Effector memory CD8-positive, alpha-beta T cell (primary cell): ENCODE results near the gene ANO2.

Experiments used
- ATAC-seq: fragments of 150-1000 bp; cut with Tn5 transposase; replicated peaks from 2 replicates; pipeline ENCODE4 v1.10.0; 2021; ENCODE audit warnings: mild to moderate bottlenecking, moderate library complexity
- DNase-seq, 3 experiments: peaks; one replicate each; pipeline ENCODE4 v3.0.0; 2021
- H3K27ac Mint-ChIP-seq, 2 donors: one replicate each; pipeline ENCODE4 v1.8.0; 2022; ENCODE audit warnings: mild to moderate bottlenecking in 2 of 2, mixed read lengths in 2 of 2, moderate library complexity in 2 of 2
- H3K27me3 Mint-ChIP-seq, 2 donors: one replicate each; pipeline ENCODE4 v1.8.0; 2022; ENCODE audit warnings: mixed read lengths in 2 of 2
- H3K36me3 Mint-ChIP-seq: one replicate; pipeline ENCODE4 v1.8.0; 2022; ENCODE audit warnings: mild to moderate bottlenecking, moderate library complexity, mixed read lengths; ENCODE audit not compliant: insufficient read depth
- H3K4me1 Mint-ChIP-seq, 2 donors: one replicate each; pipeline ENCODE4 v1.8.0; 2022; ENCODE audit warnings: low read depth in 2 of 2, mixed read lengths in 2 of 2
- H3K4me3 Mint-ChIP-seq, 2 donors: one replicate each; pipeline ENCODE4 v1.8.0; 2022; ENCODE audit warnings: mild to moderate bottlenecking in 2 of 2, mixed read lengths in 2 of 2, moderate library complexity in 2 of 2
- H3K9me3 Mint-ChIP-seq, 2 donors: one replicate each; pipeline ENCODE4 v1.8.0; 2022; ENCODE audit warnings: mixed read lengths in 2 of 2

The ANO2 gene

GRCh38 chr12:5778821-5779220, 166.2 kb downstream of the ANO2 start:
- Mint-ChIP-seq H3K27ac (no peak overlapping the region), H3K9me3 (no peaks in the 10 kb centered on the region), H3K4me3 (no peak overlapping the region), H3K4me1 (no peaks in the 10 kb centered on the region), H3K27me3 (peaks cover 31 to 37% of the 10 kb centered on the region in 2 donors), H3K36me3 (no peaks in the 10 kb centered on the region)
- no peak for DNase-seq
- ATAC-seq = no peak

GRCh38 chr12:5777451-5777850, 167.6 kb downstream of the ANO2 start:
- no peaks in the 10 kb centered on the region for H3K4me1 Mint-ChIP-seq
- peaks cover 31 to 34% of the 10 kb centered on the region in 2 donors for H3K27me3 Mint-ChIP-seq
- no peak overlapping the region for H3K4me3 Mint-ChIP-seq
- no peak overlapping the region for H3K27ac Mint-ChIP-seq
- DNase-seq = no peak
- H3K36me3 Mint-ChIP-seq = no peaks in the 10 kb centered on the region
- no peaks in the 10 kb centered on the region for H3K9me3 Mint-ChIP-seq
- no peak for ATAC-seq

DNA sequence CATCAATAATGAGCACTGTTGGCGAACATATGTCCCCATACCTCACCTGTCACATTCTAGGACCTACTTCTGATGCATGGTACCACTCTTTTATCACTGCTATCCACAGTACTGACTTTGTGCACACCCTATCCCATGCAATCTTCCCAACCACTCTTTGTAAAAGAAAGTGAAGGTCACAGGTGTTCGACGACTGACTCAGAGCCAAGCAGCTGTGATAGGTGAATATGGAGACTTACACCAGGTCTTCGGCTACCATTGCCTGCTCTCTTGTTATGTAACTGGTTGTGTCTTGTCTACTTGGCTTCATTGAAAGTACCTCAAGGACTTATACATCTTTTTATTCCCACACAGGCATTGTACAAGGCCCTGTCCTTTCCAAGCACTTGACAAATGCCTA, 169.0 kb downstream of the ANO2 start:
- no peaks in the 10 kb centered on the region for H3K9me3 Mint-ChIP-seq
- no peak overlapping the region for H3K4me3 Mint-ChIP-seq
- H3K4me1 Mint-ChIP-seq = no peaks in the 10 kb centered on the region
- H3K27ac Mint-ChIP-seq = no peak overlapping the region
- H3K36me3 Mint-ChIP-seq = no peaks in the 10 kb centered on the region
- H3K27me3 Mint-ChIP-seq = peaks cover 31 to 34% of the 10 kb centered on the region in 2 donors
- DNase-seq = no peak
- ATAC-seq = no peak

DNA sequence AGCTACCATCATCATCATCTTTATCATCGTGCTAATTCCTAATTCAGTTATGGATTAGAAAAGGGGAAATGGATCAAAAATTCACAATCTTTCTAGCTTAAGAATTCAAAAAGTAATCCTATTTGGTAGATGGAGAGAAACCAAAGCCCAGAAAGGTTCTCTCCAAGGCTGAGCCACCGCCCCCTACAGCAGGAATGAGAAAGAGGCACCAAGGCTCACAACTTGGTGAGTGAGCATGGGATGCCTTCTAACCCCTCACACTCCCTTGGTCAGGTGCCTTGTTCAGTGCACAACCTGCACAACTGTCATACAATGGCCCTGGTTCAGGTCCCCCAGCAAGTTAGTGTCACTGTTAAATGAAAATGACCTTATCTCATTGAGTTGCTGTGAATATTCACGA, 171.5 kb downstream of the ANO2 start:
- Mint-ChIP-seq H3K9me3 (no peaks in the 10 kb centered on the region), H3K36me3 (no peaks in the 10 kb centered on the region), H3K4me1 (no peaks in the 10 kb centered on the region), H3K27me3 (peaks cover 30 to 50% of the 10 kb centered on the region in 2 donors), H3K4me3 (no peak overlapping the region), H3K27ac (no peak overlapping the region)
- ATAC-seq (no peak), DNase-seq (no peak)

DNA sequence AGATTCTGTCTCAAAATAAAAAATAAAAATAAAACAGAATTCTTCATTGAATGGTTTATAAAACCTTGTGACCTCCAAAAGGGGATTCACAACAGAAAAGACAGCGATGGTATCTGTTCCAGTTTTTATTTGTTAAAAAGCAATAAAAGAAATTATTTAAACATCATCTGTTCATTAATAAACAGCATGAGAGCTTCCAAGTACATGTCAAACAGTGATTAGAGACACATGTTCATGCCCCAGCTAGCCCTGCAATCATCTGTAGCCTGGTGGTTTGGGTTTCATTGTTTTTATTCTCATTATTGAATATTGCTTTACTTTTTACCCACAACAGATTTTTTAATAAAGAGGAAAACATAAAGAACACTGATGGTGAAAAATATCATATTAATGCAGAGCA, 173.3 kb downstream of the ANO2 start:
- Mint-ChIP-seq H3K4me3 (no peak overlapping the region), H3K36me3 (no peaks in the 10 kb centered on the region), H3K9me3 (no peaks in the 10 kb centered on the region), H3K27ac (no peak overlapping the region), H3K4me1 (no peaks in the 10 kb centered on the region), H3K27me3 (peaks cover 23 to 49% of the 10 kb centered on the region in 2 donors)
- ATAC-seq = no peak
- DNase-seq = no peak

GRCh38 chr12:5770727-5771126, 174.3 kb downstream of the ANO2 start:
- Mint-ChIP-seq H3K4me3 (no peak overlapping the region), H3K4me1 (no peaks in the 10 kb centered on the region), H3K27ac (no peak overlapping the region), H3K36me3 (no peaks in the 10 kb centered on the region), H3K9me3 (no peaks in the 10 kb centered on the region), H3K27me3 (peaks cover 15 to 39% of the 10 kb centered on the region in 2 donors)
- no peak for ATAC-seq
- DNase-seq = no peak

DNA sequence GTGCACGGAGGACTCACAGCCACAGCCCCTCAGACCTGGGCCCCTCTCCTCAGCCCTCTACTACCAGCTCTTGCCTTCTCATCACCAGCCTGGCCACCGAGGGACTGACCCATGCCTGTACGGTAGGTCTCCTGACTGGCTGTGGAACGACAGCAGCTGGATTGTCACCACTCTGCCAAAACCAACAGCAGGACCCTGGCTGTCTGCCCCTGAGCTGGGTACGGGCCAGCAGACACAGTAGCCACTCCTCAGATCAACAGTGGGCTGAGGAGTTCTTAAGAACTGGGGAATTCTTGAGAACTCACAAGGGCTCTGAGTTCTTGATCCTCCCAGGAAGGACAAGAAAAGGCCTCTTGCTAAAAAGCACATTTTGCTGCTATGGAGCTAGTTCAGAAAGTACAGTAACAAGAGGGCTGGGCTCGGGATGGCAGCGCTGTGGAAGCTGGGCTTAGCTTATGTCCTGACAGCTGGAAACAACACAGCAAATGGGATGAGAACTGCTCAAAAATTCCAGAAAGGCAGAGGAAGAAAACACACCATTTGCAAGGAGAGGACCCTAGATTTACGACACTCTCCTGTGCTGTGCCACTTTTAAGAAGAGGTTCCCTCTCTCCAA, 176.4 kb downstream of the ANO2 start:
- H3K27ac Mint-ChIP-seq = no peak overlapping the region
- H3K4me3 Mint-ChIP-seq = no peak overlapping the region
- ATAC-seq = no peak
- H3K27me3 Mint-ChIP-seq = peaks cover 7 to 27% of the 10 kb centered on the region in 2 donors
- no peaks in the 10 kb centered on the region for H3K9me3 Mint-ChIP-seq
- H3K36me3 Mint-ChIP-seq = no peaks in the 10 kb centered on the region
- DNase-seq = no peak
- no peaks in the 10 kb centered on the region for H3K4me1 Mint-ChIP-seq

- H3K4me3 Mint-ChIP-seq = no peak overlapping the region
- H3K27me3 Mint-ChIP-seq = peaks cover 7 to 27% of the 10 kb centered on the region in 2 donors
- H3K36me3 Mint-ChIP-seq = no peaks in the 10 kb centered on the region
- no peak for ATAC-seq
- no peaks in the 10 kb centered on the region for H3K9me3 Mint-ChIP-seq
- H3K4me1 Mint-ChIP-seq = no peaks in the 10 kb centered on the region
- no peak overlapping the region for H3K27ac Mint-ChIP-seq
- DNase-seq = no peak
These were observed 176.9 kb downstream of the ANO2 start for GRCh38 chr12:5768171-5768570.

GRCh38 chr12:5758347-5758746, 186.7 kb downstream of the ANO2 start:
- DNase-seq (no peak), ATAC-seq (no peak)
- Mint-ChIP-seq H3K36me3 (no peaks in the 10 kb centered on the region), H3K27me3 (peaks cover 41 to 42% of the 10 kb centered on the region in 2 donors), H3K9me3 (peaks cover 0 to 2% of the 10 kb centered on the region in 2 donors), H3K27ac (no peak overlapping the region), H3K4me1 (no peaks in the 10 kb centered on the region), H3K4me3 (no peak overlapping the region)

DNA sequence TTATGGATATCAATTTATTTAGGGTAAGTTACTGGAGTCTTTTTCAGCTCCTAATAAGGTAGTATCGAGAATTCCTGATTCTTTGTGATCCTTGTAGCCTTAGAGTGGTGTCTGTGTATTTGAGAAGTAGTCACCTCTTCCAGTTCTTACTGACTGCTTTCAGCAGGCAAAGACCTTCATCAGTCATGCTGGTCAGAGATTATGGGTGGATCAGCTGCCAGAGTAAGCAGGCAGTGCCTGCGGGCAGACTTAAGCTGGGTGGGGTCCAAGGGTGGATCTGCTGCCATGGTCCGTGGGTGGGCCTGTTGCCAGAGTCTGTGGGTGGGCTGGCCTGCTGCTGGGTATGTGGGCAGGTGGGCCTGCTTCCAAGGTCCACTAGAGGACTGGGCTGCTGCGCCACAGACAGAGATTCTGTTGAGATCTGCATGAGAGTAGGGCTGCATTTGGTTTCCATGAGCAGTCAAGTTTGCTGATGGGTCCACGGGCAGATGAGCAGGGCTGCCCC, 188.7 kb downstream of the ANO2 start:
- Mint-ChIP-seq H3K4me3 (no peak overlapping the region), H3K4me1 (no peaks in the 10 kb centered on the region), H3K36me3 (no peaks in the 10 kb centered on the region), H3K27me3 (peaks cover 42 to 48% of the 10 kb centered on the region in 2 donors), H3K9me3 (peaks cover 0 to 2% of the 10 kb centered on the region in 2 donors), H3K27ac (no peak overlapping the region)
- no peak for DNase-seq
- ATAC-seq = no peak

GRCh38 chr12:5748027-5748426, 197.0 kb downstream of the ANO2 start:
- Mint-ChIP-seq H3K27ac (no peak overlapping the region), H3K4me3 (no peak overlapping the region), H3K27me3 (peaks cover 20 to 25% of the 10 kb centered on the region in 2 donors), H3K36me3 (no peaks in the 10 kb centered on the region), H3K4me1 (no peaks in the 10 kb centered on the region), H3K9me3 (no peaks in the 10 kb centered on the region)
- no peak for DNase-seq
- ATAC-seq = no peak

GRCh38 chr12:5746917-5747316, 198.1 kb downstream of the ANO2 start:
- Mint-ChIP-seq H3K27ac (no peak overlapping the region), H3K4me3 (no peak overlapping the region), H3K4me1 (no peaks in the 10 kb centered on the region), H3K27me3 (peaks cover 19 to 37% of the 10 kb centered on the region in 2 donors), H3K36me3 (no peaks in the 10 kb centered on the region), H3K9me3 (no peaks in the 10 kb centered on the region)
- ATAC-seq (no peak), DNase-seq (no peak)

- Mint-ChIP-seq H3K4me3 (no peak overlapping the region), H3K36me3 (no peaks in the 10 kb centered on the region), H3K27me3 (peaks cover 22 to 43% of the 10 kb centered on the region in 2 donors), H3K4me1 (no peaks in the 10 kb centered on the region), H3K27ac (no peak overlapping the region), H3K9me3 (no peaks in the 10 kb centered on the region)
- ATAC-seq (no peak), DNase-seq (no peak)
These were observed 198.8 kb downstream of the ANO2 start for GRCh38 chr12:5746036-5746908.
